Skeletal muscle cell (primary cell): Measurements from ENCODE around the gene MOCS3.

ENCODE experiments used
- DNase-seq: peaks from one replicate; pipeline ENCODE4 v3.0.0-alpha.2; 2010; ENCODE audit warnings: low read depth
- H3K4me3 ChIP-seq: 2 replicates; pipeline ENCODE4 v1.5.1; 2011; ENCODE audit warnings: low read depth, mild to moderate bottlenecking, control low read depth, low read length, moderate library complexity

The MOCS3 gene

DNA sequence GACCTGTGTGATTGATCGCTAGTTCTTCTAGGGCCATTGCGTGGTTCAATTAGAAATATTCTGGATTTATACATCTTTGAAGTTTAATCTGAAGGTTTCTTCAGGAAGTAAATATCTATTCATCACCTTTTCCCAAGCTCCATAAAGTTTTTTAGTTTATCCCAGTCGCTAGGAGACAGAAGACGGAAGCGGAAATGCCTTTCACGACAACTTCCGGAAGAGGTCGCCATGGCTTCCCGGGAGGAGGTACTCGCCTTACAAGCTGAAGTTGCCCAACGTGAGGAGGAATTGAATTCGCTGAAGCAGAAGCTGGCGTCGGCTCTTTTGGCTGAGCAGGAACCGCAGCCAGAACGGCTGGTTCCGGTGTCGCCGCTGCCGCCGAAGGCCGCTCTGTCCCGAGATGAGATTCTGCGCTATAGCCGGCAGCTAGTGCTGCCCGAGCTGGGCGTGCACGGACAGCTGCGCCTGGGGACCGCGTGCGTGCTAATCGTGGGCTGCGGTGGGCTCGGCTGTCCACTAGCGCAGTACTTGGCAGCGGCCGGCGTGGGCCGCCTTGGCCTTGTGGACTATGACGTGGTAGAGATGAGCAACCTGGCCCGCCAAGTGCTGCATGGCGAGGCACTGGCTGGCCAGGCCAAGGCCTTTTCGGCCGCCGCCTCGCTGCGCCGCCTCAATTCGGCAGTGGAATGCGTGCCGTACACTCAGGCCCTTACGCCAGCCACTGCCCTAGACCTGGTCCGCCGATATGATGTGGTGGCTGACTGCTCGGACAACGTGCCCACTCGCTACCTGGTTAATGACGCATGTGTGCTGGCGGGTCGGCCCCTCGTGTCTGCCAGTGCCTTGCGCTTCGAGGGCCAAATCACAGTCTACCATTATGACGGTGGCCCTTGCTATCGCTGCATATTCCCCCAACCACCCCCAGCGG is at the start of gene MOCS3:
Gene MOCS3, plus strand, starts transcription at position 204 of the 928 bp plus-strand sequence. Its CDS starts 25 bp downstream, at position 229.
- peak; percentile 76 for DNase-seq
- H3K4me3 ChIP-seq: peak within 1 kb of the TSS; percentile 86

- DNase-seq: no peak
- H3K4me3 ChIP-seq: no peak overlapping the region
Observed at GRCh38 chr20:50909413-50909812, 49.2 kb upstream of the MOCS3 start.

- DNase-seq: no peak
- no peak overlapping the region for H3K4me3 ChIP-seq
Observed at GRCh38 chr20:50911030-50911429, 47.6 kb upstream of the MOCS3 start.

GRCh38 chr20:50911716-50912115 is 46.9 kb upstream of the MOCS3 start:
- DNase-seq: no peak
- H3K4me3 ChIP-seq: no peak overlapping the region

DNA sequence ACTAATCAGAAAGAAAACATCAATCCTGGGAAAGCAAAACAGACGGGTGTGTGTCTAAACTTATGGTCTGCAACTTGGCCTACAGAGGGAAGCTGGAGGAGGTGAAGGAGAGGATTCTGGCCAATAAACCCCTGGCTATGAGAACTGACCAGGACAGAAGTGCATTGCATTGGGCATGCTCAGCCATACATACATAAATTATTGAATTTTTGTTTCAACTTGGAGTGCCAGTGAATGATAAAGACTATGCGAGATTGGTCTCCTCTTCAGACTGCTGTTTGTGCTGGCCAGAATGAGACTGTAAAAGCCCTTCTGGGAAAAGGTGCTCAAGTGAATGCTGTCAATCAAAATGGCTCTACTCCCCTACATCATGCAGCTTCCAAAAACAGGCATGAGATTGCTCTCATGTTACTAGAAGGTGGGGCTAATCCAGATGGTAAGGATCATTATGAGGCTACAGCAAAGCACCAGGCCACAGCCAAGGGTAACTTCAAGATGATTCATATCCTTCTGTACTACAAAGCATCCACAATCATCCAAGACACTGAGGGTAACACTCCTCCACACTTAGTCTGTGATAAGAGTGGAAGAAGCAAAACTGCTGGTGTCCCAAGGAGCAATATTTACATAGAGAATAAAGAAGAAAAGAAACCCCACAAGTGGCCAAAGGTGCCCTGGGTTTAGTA is 44.8 kb upstream of the MOCS3 start:
- H3K4me3 ChIP-seq: no peak overlapping the region
- DNase-seq: no peak

DNA sequence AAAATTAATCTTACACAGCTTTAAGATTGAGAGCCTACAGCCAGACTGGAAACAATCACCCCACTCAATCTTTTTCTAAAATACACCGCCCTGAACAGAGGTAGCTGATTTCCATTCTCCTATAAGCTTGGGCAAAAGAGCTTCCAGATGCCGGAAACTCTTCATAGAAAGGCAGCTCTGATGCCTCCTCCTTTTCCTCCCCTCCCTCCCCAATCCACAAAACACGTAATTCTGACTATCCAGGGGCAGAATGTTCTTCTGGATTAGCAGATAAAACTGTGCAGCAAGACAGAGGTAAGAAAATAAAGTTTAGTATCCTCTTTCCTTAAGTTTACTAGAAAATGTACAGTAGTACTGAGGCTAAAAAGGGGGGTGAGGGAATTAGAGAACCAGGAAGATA is 43.2 kb upstream of the MOCS3 start:
- no peak for DNase-seq
- H3K4me3 ChIP-seq: no peak overlapping the region

GRCh38 chr20:50916257-50916656 is 42.4 kb upstream of the MOCS3 start:
- no peak for DNase-seq
- H3K4me3 ChIP-seq: no peak overlapping the region

GRCh38 chr20:50916934-50917333 is 41.7 kb upstream of the MOCS3 start:
- no peak for DNase-seq
- no peak overlapping the region for H3K4me3 ChIP-seq

- peak; percentile 44 for DNase-seq
- no peak overlapping the region for H3K4me3 ChIP-seq
Observed at GRCh38 chr20:50918403-50918802, 40.2 kb upstream of the MOCS3 start.

- DNase-seq: peak; percentile 60
- no peak overlapping the region for H3K4me3 ChIP-seq
Observed at GRCh38 chr20:50919567-50919966, 39.1 kb upstream of the MOCS3 start.

GRCh38 chr20:50920997-50921396 is 37.6 kb upstream of the MOCS3 start:
- no peak for DNase-seq
- no peak overlapping the region for H3K4me3 ChIP-seq

DNA sequence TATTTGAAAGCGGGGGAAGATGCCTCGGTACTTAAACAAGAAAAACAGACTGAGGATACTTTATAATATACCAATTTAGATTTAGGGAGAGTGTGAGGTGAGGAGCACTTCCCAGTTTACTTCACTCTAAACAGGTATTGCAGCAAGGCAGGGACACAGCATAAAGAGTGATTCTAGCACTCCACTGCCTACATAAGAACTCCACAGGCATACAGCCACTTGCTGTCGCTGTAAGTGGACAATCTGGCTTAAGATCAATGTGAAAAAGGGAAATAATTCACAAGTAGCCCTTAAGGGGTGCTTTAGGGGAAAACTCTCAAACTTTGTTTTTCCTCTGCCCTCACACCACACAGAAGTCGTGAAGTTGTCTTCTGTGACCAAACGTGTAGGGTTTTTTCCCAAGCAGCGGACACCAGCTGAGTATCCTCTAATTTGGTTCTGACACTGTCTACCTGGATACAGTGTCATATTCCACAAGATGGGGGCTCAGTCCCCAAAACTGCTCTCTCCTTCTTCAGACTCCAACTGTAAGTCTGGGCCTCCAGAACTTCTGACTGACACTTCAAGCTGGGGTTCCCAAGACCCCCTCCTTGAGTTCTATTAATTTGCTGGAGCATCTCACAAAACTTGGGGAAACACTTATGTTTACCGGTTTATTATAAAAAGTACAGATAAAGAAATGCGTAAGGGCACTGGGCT is 36.7 kb upstream of the MOCS3 start:
- no peak overlapping the region for H3K4me3 ChIP-seq
- DNase-seq: no peak

- no peak for DNase-seq
- no peak overlapping the region for H3K4me3 ChIP-seq
Observed at GRCh38 chr20:50924261-50924920, 34.2 kb upstream of the MOCS3 start.

GRCh38 chr20:50926530-50926929 is 32.1 kb upstream of the MOCS3 start:
- DNase-seq: no peak
- H3K4me3 ChIP-seq: no peak overlapping the region

GRCh38 chr20:50928469-50928868 is 30.1 kb upstream of the MOCS3 start:
- no peak for DNase-seq
- peak overlapping the region; percentile 84 for H3K4me3 ChIP-seq

DNA sequence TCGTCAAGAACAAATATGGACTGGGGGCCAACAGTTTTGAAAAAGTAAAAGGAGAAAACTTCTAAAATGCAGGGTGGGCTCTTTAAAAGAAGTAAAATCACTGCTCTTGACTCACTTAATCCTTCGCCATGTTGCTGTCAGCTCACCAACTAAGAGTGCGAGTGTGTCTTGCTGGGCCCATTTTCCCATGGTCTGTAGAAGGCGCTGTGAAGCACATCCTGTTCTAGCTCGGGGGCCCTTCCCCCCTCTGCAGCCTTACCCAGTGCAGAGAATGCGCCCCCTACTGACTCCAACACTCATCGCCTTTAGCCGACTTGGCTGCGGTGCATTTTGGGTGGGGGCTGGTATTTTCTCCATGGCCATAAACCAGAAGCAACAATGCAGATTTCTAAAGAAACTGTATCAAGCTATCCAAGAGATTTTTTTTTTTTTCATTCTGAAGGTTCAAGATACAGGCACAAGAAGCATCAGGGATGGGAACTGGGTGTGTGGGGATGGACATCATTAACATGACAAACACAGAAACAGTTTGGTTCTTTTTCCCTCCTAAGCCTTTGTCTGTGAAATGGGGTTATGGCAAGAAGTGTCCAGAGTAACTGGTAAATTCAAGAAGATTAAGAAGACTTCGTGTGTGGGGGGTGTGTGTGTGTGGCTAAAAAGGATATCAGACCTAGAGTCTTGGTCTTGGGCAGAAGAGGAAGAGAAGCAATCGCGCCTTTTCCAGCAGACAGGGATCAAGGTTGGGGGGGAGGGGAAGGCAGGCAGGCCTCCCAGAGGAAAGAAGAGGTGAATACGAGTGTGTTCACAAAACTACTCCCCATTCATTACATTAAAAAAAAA is 29.1 kb upstream of the MOCS3 start:
- H3K4me3 ChIP-seq: peak overlapping the region; percentile 84
- DNase-seq: peak; percentile 89

- DNase-seq: no peak
- peak overlapping the region; percentile 84 for H3K4me3 ChIP-seq
Observed at GRCh38 chr20:50930139-50930975, 28.3 kb upstream of the MOCS3 start.

- peak overlapping the region; percentile 55 for H3K4me3 ChIP-seq
- DNase-seq: no peak
Observed at GRCh38 chr20:50930976-50931305, 27.7 kb upstream of the MOCS3 start.
